Activated CD4-positive, alpha-beta T cell treated with anti-CD3 and anti-CD28 coated beads, Interleukin-2, amount 10 ng/mL, durations not matched to agents 24 days and 14 days (primary cell): Measurements from ENCODE around the gene SLC27A6. TPM values are rescaled to one million over a fixed set of nuclear protein-coding genes. Genes with fewer than 3 reads are reported as not detected.

Experiments
- DNase-seq: peaks from one replicate; pipeline ENCODE4 v3.0.0; 2022
- H3K27ac Mint-ChIP-seq: one replicate; pipeline ENCODE4 v1.8.0; 2022; ENCODE audit warnings: mild to moderate bottlenecking, mixed read lengths
- H3K27me3 Mint-ChIP-seq: one replicate; pipeline ENCODE4 v1.8.0; 2022; ENCODE audit warnings: mixed read lengths
- H3K36me3 Mint-ChIP-seq: one replicate; pipeline ENCODE4 v1.8.0; 2022; ENCODE audit warnings: low read depth, mild to moderate bottlenecking, mixed read lengths
- H3K4me1 Mint-ChIP-seq: one replicate; pipeline ENCODE4 v1.8.0; 2021; ENCODE audit warnings: mixed read lengths
- H3K4me3 Mint-ChIP-seq: one replicate; pipeline ENCODE4 v1.8.0; 2022; ENCODE audit warnings: mild to moderate bottlenecking, moderate library complexity, mixed read lengths
- H3K9me3 Mint-ChIP-seq: one replicate; pipeline ENCODE4 v1.8.0; 2021; ENCODE audit warnings: mixed read lengths
- intact Hi-C: fragments of 100-400 bp; cut with micrococcal nuclease; formaldehyde crosslinking; loops from one replicate; pipeline ENCODE4 v1.15.1; 2023
- total RNA-seq: library from RNA; stranded (reverse); gene quantifications from 2 replicates; pipeline ENCODE4 v1.2.3, GENCODE V29; 2022

SLC27A6 gene
- total RNA-seq, 1 donor from 2014 or later, result not detected

GRCh38 chr5:128966846-128967245, 1.6 kb downstream of the SLC27A6 start:
- Mint-ChIP-seq H3K27me3 (peaks cover 11% of the 10 kb centered on the region), H3K36me3 (no peaks in the 10 kb centered on the region), H3K4me3 (no peak overlapping the region), H3K27ac (no peak overlapping the region), H3K4me1 (no peaks in the 10 kb centered on the region), H3K9me3 (no peaks in the 10 kb centered on the region)
- intact Hi-C loops, result no loop called here
- DNase-seq, result no peak

GRCh38 chr5:128973244-128973643, 8.0 kb downstream of the SLC27A6 start:
- intact Hi-C loops, result no loop called here
- H3K27ac Mint-ChIP-seq, result no peak overlapping the region
- no peaks in the 10 kb centered on the region for H3K9me3 Mint-ChIP-seq
- no peak for DNase-seq
- no peaks in the 10 kb centered on the region for H3K36me3 Mint-ChIP-seq
- no peaks in the 10 kb centered on the region for H3K4me1 Mint-ChIP-seq
- no peak overlapping the region for H3K4me3 Mint-ChIP-seq
- no peaks in the 10 kb centered on the region for H3K27me3 Mint-ChIP-seq

- no peaks in the 10 kb centered on the region for H3K9me3 Mint-ChIP-seq
- intact Hi-C loops, result no loop called here
- no peak overlapping the region for H3K27ac Mint-ChIP-seq
- H3K27me3 Mint-ChIP-seq, result no peaks in the 10 kb centered on the region
- no peaks in the 10 kb centered on the region for H3K4me1 Mint-ChIP-seq
- H3K4me3 Mint-ChIP-seq, result no peak overlapping the region
- no peaks in the 10 kb centered on the region for H3K36me3 Mint-ChIP-seq
- no peak for DNase-seq
These were observed 9.3 kb downstream of the SLC27A6 start for GRCh38 chr5:128974567-128974966.

GRCh38 chr5:128979761-128980160, 14.5 kb downstream of the SLC27A6 start:
- no peaks in the 10 kb centered on the region for H3K9me3 Mint-ChIP-seq

GRCh38 chr5:128980917-128981316, 15.6 kb downstream of the SLC27A6 start:
- no peak for DNase-seq
- H3K27ac Mint-ChIP-seq, result no peak overlapping the region
- H3K4me3 Mint-ChIP-seq, result no peak overlapping the region
- H3K4me1 Mint-ChIP-seq, result no peaks in the 10 kb centered on the region
- intact Hi-C loops, result no loop called here
- no peaks in the 10 kb centered on the region for H3K27me3 Mint-ChIP-seq
- no peaks in the 10 kb centered on the region for H3K9me3 Mint-ChIP-seq
- no peaks in the 10 kb centered on the region for H3K36me3 Mint-ChIP-seq

More at GRCh38 chr5:128979761-128980160, 14.5 kb downstream of the SLC27A6 start:
- no peak for DNase-seq
- H3K36me3 Mint-ChIP-seq, result no peaks in the 10 kb centered on the region
- H3K27me3 Mint-ChIP-seq, result no peaks in the 10 kb centered on the region
- intact Hi-C loops, result no loop called here
- H3K4me3 Mint-ChIP-seq, result no peak overlapping the region
- no peak overlapping the region for H3K27ac Mint-ChIP-seq
- no peaks in the 10 kb centered on the region for H3K4me1 Mint-ChIP-seq

GRCh38 chr5:128984480-128984879, 19.2 kb downstream of the SLC27A6 start:
- intact Hi-C loops, result no loop called here
- no peak for DNase-seq
- Mint-ChIP-seq H3K4me1 (no peaks in the 10 kb centered on the region), H3K36me3 (no peaks in the 10 kb centered on the region), H3K4me3 (no peak overlapping the region), H3K9me3 (no peaks in the 10 kb centered on the region), H3K27me3 (no peaks in the 10 kb centered on the region), H3K27ac (no peak overlapping the region)

GRCh38 chr5:128988476-128988875, 23.2 kb downstream of the SLC27A6 start:
- intact Hi-C loops, result no loop called here
- Mint-ChIP-seq H3K27ac (no peak overlapping the region), H3K36me3 (no peaks in the 10 kb centered on the region), H3K9me3 (no peaks in the 10 kb centered on the region), H3K27me3 (no peaks in the 10 kb centered on the region), H3K4me3 (no peak overlapping the region), H3K4me1 (no peaks in the 10 kb centered on the region)
- no peak for DNase-seq

- H3K4me1 Mint-ChIP-seq, result no peaks in the 10 kb centered on the region
- no peaks in the 10 kb centered on the region for H3K9me3 Mint-ChIP-seq
- H3K27me3 Mint-ChIP-seq, result no peaks in the 10 kb centered on the region
- intact Hi-C loops, result no loop called here
- no peak overlapping the region for H3K4me3 Mint-ChIP-seq
- no peak for DNase-seq
- H3K27ac Mint-ChIP-seq, result no peak overlapping the region
- H3K36me3 Mint-ChIP-seq, result no peaks in the 10 kb centered on the region
These were observed 36.7 kb downstream of the SLC27A6 start for GRCh38 chr5:129001841-129002526.

- Mint-ChIP-seq H3K27me3 (no peaks in the 10 kb centered on the region), H3K4me1 (no peaks in the 10 kb centered on the region), H3K27ac (no peak overlapping the region), H3K4me3 (no peak overlapping the region), H3K36me3 (no peaks in the 10 kb centered on the region), H3K9me3 (no peaks in the 10 kb centered on the region)
- DNase-seq, result no peak
- intact Hi-C loops, result no loop called here
These were observed 37.2 kb downstream of the SLC27A6 start for GRCh38 chr5:129002527-129002842.

- no peak overlapping the region for H3K4me3 Mint-ChIP-seq
- no peak overlapping the region for H3K27ac Mint-ChIP-seq
- no peaks in the 10 kb centered on the region for H3K27me3 Mint-ChIP-seq
- intact Hi-C loops, result no loop called here
- H3K36me3 Mint-ChIP-seq, result no peaks in the 10 kb centered on the region
- DNase-seq, result no peak
- no peaks in the 10 kb centered on the region for H3K4me1 Mint-ChIP-seq
- no peaks in the 10 kb centered on the region for H3K9me3 Mint-ChIP-seq
These were observed 37.9 kb downstream of the SLC27A6 start for GRCh38 chr5:129003232-129003631.

- Mint-ChIP-seq H3K4me1 (no peaks in the 10 kb centered on the region), H3K27ac (no peak overlapping the region), H3K36me3 (no peaks in the 10 kb centered on the region), H3K9me3 (no peaks in the 10 kb centered on the region), H3K27me3 (no peaks in the 10 kb centered on the region), H3K4me3 (no peak overlapping the region)
- intact Hi-C loops, result no loop called here
- no peak for DNase-seq
These were observed 48.9 kb downstream of the SLC27A6 start for GRCh38 chr5:129014185-129014584.

- no peaks in the 10 kb centered on the region for H3K9me3 Mint-ChIP-seq
- no peaks in the 10 kb centered on the region for H3K4me1 Mint-ChIP-seq
- H3K4me3 Mint-ChIP-seq, result no peak overlapping the region
- H3K36me3 Mint-ChIP-seq, result no peaks in the 10 kb centered on the region
- no peak overlapping the region for H3K27ac Mint-ChIP-seq
- H3K27me3 Mint-ChIP-seq, result peaks cover 1% of the 10 kb centered on the region
- intact Hi-C loops, result no loop called here
- no peak for DNase-seq
These were observed 53.5 kb downstream of the SLC27A6 start for GRCh38 chr5:129018837-129019236.

- intact Hi-C loops, result no loop called here
- no peaks in the 10 kb centered on the region for H3K9me3 Mint-ChIP-seq
These were observed 54.2 kb downstream of the SLC27A6 start for GRCh38 chr5:129019401-129019908.

GRCh38 chr5:129020683-129021082, 55.4 kb downstream of the SLC27A6 start:
- H3K9me3 Mint-ChIP-seq, result no peaks in the 10 kb centered on the region
- intact Hi-C loops, result no loop called here
- H3K4me3 Mint-ChIP-seq, result no peak overlapping the region
- no peak for DNase-seq
- H3K27ac Mint-ChIP-seq, result no peak overlapping the region
- no peaks in the 10 kb centered on the region for H3K4me1 Mint-ChIP-seq
- H3K27me3 Mint-ChIP-seq, result peaks cover 1% of the 10 kb centered on the region
- no peaks in the 10 kb centered on the region for H3K36me3 Mint-ChIP-seq

More at GRCh38 chr5:129019401-129019908, 54.2 kb downstream of the SLC27A6 start:
- Mint-ChIP-seq H3K4me3 (no peak overlapping the region), H3K36me3 (no peaks in the 10 kb centered on the region), H3K27me3 (peaks cover 1% of the 10 kb centered on the region), H3K27ac (no peak overlapping the region), H3K4me1 (no peaks in the 10 kb centered on the region)
- no peak for DNase-seq

GRCh38 chr5:129021744-129022143, 56.5 kb downstream of the SLC27A6 start:
- no peak for DNase-seq
- Mint-ChIP-seq H3K9me3 (no peaks in the 10 kb centered on the region), H3K27me3 (peaks cover 1% of the 10 kb centered on the region), H3K4me3 (no peak overlapping the region), H3K27ac (no peak overlapping the region), H3K36me3 (no peaks in the 10 kb centered on the region), H3K4me1 (no peaks in the 10 kb centered on the region)
- intact Hi-C loops, result no loop called here
